SK-N-SH treated with all-trans-retinoic acid at 6 μM for 48 hours (cell line): Measurements from ENCODE around the gene TEAD1.

Source experiments
- PPARA ChIP-seq: fragments of 250-450 bp; sonication (Bioruptor Pico); IDR thresholded peaks from 2 replicates; pipeline ENCODE4 v1.5.0; 2020; ENCODE audit warnings: mild to moderate bottlenecking, borderline replicate concordance
- ZFP3 ChIP-seq: fragments of 250-450 bp; sonication (Bioruptor Pico); IDR thresholded peaks from 2 replicates; pipeline ENCODE4 v1.5.0; 2020; ENCODE audit warnings: mild to moderate bottlenecking, moderate library complexity
- ZNF70 ChIP-seq: fragments of 450-650 bp; formaldehyde crosslinking; IDR thresholded peaks from 2 replicates; pipeline ENCODE4 v1.5.0; 2020; ENCODE audit warnings: mild to moderate bottlenecking, moderate library complexity
- ZNF8 ChIP-seq: fragments of 450-650 bp; formaldehyde crosslinking; IDR thresholded peaks from 2 replicates; pipeline ENCODE4 v1.5.0; 2020; ENCODE audit warnings: mild to moderate bottlenecking, moderate library complexity

DNA sequence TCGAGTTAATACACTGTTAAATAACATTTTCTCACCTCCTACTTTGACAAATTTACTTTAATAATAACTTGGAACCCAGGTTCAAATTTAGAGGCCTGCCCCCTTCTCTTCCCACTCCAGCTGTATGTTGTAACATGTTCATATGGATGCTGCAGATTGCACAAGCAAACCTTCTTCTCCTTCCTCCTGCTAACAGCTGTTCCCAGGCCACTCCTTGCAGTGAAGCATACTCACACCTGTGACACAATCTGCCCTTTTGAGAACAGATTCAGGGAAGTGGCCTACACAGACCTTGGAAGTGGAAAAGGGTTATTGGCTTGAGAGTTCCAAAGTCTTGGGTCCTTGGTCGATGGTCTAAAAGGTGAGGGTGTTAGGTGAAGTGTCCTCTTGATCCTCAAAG is 131.9 kb downstream of the TEAD1 start:
- no peak for TF ChIP-seq ZNF8 (CRISPR knock-in tag)
- no peak for TF ChIP-seq ZFP3 (CRISPR knock-in tag)
- TF ChIP-seq PPARA (CRISPR knock-in tag) = no peak
- no peak for TF ChIP-seq ZNF70 (CRISPR knock-in tag)
